Right lobe of liver (tissue), 6 donors: ENCODE results near the gene PRICKLE3. TPM values are rescaled to one million over a fixed set of nuclear protein-coding genes. Genes with fewer than 3 reads are reported as not detected.

Experiments used
- ATAC-seq, 4 donors: fragments of 200-7000 bp; cut with Tn5 transposase; one replicate each; pipeline ENCODE4 v1.9.1; 2020; ENCODE audit warnings: mild to moderate bottlenecking in 4 of 4, moderate library complexity in 4 of 4
- DNase-seq, 3 donors: peaks; one replicate each; pipeline ENCODE4 v3.0.0-alpha.2; 2020
- H3K27ac ChIP-seq, 3 donors: fragments of 200-600 bp; one replicate each; pipeline ENCODE4 v1.8.0; 2022
- H3K27me3 ChIP-seq, 2 donors: fragments of 200-600 bp; one replicate each; pipeline ENCODE4 v1.8.0; 2022
- H3K36me3 ChIP-seq, 4 donors: fragments of 200-600 bp; sonication (generic) in 1 of 4; one replicate each; pipeline versions ENCODE4 v1.5.1 to v1.8.0; 2017 to 2022; ENCODE audit warnings: control low read depth in 1 of 4
- H3K4me1 ChIP-seq, 4 donors: fragments of 200-600 bp; sonication (generic) in 1 of 4; one replicate each; pipeline versions ENCODE4 v1.5.1 to v1.8.0; 2017 to 2022; ENCODE audit warnings: control low read depth in 1 of 4
- H3K4me3 ChIP-seq, 3 donors: fragments of 200-600 bp; one replicate each; pipeline ENCODE4 v1.8.0; 2022
- H3K9me3 ChIP-seq, 4 donors: fragments of 200-600 bp; sonication (generic) in 1 of 4; one replicate each; pipeline versions ENCODE4 v1.5.1 to v1.8.0; 2017 to 2022; ENCODE audit warnings: control low read depth in 1 of 4
- POLR2A ChIP-seq: fragments of 450-650 bp; IDR thresholded peaks from one replicate; pipeline ENCODE4 v1.6.1; 2017; ENCODE audit warnings: antibody characterized with exemption, mild to moderate bottlenecking
- WGBS: methylation state at CpG from one replicate; pipeline ENCODE4 v1.1.6; 2018; ENCODE audit warnings: low coverage, low lambda C conversion rate; ENCODE audit not compliant: insufficient coverage; ENCODE audit errors: missing lambda C conversion rate; 5-methylcytosine and 5-hydroxymethylcytosine counted together
- intact Hi-C, 2 donors: fragments of 100-400 bp; cut with DNase I; formaldehyde crosslinking; loops; one replicate each; pipeline versions ENCODE4 v1.11.2 to v1.14.1; 2022
- total RNA-seq, 6 experiments: library from RNA; depleted of rRNA in 2 of 6; stranded (reverse); fragments of >200 nt in 2 of 6; fragmentation: NEBNext Ultra II Directional in 3 of 6; extraction: Animal tissue kit (Norgen Biotek cat#: 25700) in 3 of 6; gene quantifications; one replicate each; pipeline versions ENCODE4 v1.1.0 to v1.2.4, GENCODE V29; 2016 to 2023
- TF ChIP-seq, protein P1 (sequence below), 4 donors: fragments of 200-600 bp in 3 of 4; fragments of 450-650 bp in 1 of 4; IDR thresholded peaks; one replicate each; pipeline versions ENCODE4 v1.5.1 to v1.8.0; 2016 to 2022; ENCODE audit warnings: antibody characterized with exemption in 4 of 4, mild to moderate bottlenecking in 2 of 4
- donor health status: DM: no; HTN: yes; CAD: no.
- donor health status: DM: no; HTN: no; CAD: no.
- donor health status: DM: no; HTN: no; CAD: no.
- donor health status: DM: no; HTN: yes; CAD: no.
- donor health status: DM: no; HTN: yes; CAD: no.

Gene PRICKLE3
- total RNA-seq, 6 experiments from 2014 or later = 3.8 to 6.4 (median 5.0) TPM

- DNase-seq (no peak), ATAC-seq (no peak)
- Histone ChIP-seq H3K4me1 (no peaks in the 10 kb centered on the region), H3K4me3 (no peak overlapping the region), H3K36me3 (no peaks in the 10 kb centered on the region), H3K27ac (no peak overlapping the region), H3K9me3 (no peaks in the 10 kb centered on the region), H3K27me3 (no peaks in the 10 kb centered on the region)
- intact Hi-C loops = no loop called here
- TF ChIP-seq POLR2A = no peak
- TF ChIP-seq, protein P1, sequence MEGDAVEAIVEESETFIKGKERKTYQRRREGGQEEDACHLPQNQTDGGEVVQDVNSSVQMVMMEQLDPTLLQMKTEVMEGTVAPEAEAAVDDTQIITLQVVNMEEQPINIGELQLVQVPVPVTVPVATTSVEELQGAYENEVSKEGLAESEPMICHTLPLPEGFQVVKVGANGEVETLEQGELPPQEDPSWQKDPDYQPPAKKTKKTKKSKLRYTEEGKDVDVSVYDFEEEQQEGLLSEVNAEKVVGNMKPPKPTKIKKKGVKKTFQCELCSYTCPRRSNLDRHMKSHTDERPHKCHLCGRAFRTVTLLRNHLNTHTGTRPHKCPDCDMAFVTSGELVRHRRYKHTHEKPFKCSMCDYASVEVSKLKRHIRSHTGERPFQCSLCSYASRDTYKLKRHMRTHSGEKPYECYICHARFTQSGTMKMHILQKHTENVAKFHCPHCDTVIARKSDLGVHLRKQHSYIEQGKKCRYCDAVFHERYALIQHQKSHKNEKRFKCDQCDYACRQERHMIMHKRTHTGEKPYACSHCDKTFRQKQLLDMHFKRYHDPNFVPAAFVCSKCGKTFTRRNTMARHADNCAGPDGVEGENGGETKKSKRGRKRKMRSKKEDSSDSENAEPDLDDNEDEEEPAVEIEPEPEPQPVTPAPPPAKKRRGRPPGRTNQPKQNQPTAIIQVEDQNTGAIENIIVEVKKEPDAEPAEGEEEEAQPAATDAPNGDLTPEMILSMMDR (IDR thresholded peaks at IDR 0.05) = no peak
- no CpG with 5 or more reads among the region's 9 CpGs for WGBS
Measured at GRCh38 chrX:49226946-49227345, 40.8 kb upstream of the PRICKLE3 start.

GRCh38 chrX:49225858-49226257 lies 39.7 kb upstream of the PRICKLE3 start:
- Histone ChIP-seq H3K27ac (no peak overlapping the region), H3K9me3 (no peaks in the 10 kb centered on the region), H3K36me3 (no peaks in the 10 kb centered on the region), H3K27me3 (no peaks in the 10 kb centered on the region), H3K4me1 (no peaks in the 10 kb centered on the region), H3K4me3 (no peak overlapping the region)
- 61% methylated on average over 7 of the region's 14 CpGs for WGBS
- intact Hi-C loops = no loop called here
- ATAC-seq (no peak), DNase-seq (no peak)
- no peak for TF ChIP-seq POLR2A
- TF ChIP-seq, protein P1 (IDR thresholded peaks at IDR 0.05) = no peak

DNA sequence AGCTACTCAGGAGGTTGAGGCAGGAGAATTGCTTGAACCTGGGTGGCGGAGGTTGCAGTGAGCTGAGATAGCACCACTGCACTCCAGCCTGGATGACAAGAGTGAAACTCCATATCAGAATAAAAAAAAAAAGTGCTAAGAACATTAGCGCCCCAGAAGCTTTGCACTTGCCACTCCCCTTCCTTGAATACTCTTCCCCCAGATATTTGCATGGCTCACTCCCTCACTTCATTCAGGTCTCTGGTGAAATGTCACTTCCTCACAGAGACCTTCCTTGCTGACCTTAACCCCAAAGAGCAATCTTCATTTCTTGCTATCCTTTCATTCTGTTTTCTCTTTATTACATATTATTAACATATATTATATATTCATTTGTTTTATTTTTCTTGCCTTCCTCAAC lies 35.7 kb upstream of the PRICKLE3 start:
- H3K36me3 ChIP-seq = no peaks in the 10 kb centered on the region
- intact Hi-C loops = no loop called here
- no peaks in the 10 kb centered on the region for H3K9me3 ChIP-seq
- H3K27me3 ChIP-seq = no peaks in the 10 kb centered on the region
- no peak overlapping the region for H3K27ac ChIP-seq
- no peak for TF ChIP-seq POLR2A
- TF ChIP-seq, protein P1 (IDR thresholded peaks at IDR 0.05) = no peak
- WGBS = 63% methylated on average over 2 of the region's 2 CpGs
- no peak overlapping the region for H3K4me3 ChIP-seq
- no peaks in the 10 kb centered on the region for H3K4me1 ChIP-seq
- DNase-seq (no peak), ATAC-seq (no peak)

GRCh38 chrX:49220100-49220499 lies 33.9 kb upstream of the PRICKLE3 start:
- Histone ChIP-seq H3K4me3 (no peak overlapping the region), H3K4me1 (no peaks in the 10 kb centered on the region), H3K36me3 (no peaks in the 10 kb centered on the region), H3K27ac (no peak overlapping the region), H3K27me3 (no peaks in the 10 kb centered on the region), H3K9me3 (no peaks in the 10 kb centered on the region)
- no peak for TF ChIP-seq POLR2A
- TF ChIP-seq, protein P1 (IDR thresholded peaks at IDR 0.05) = no peak
- intact Hi-C loops = no loop called here
- DNase-seq (no peak), ATAC-seq (no peak)

DNA sequence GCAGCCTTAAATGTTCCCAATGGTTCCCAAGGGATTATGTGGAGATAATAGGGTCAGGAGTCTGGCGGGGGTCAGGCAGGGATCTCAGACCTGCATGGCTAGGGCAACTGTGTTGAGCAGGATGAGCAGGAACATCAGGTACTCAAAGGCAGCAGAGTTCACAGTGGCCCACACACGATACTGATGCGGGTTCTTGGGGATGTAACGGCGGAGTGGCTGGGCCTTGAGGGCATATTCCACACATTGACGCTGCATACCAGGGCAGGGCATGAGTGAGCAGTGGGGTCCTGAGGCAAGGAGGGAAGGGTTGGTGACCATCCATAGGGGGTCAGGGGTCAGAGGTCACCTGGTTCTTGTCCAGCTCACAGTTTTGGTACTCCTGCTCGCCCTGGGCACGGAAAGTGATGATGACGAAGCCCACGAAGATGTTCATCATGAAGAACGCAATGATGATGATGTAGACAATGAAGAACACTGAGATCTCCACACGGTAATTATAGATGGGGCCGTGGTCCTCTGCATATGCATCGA lies 28.9 kb upstream of the PRICKLE3 start:
- 71% methylated on average over 8 of the region's 14 CpGs for WGBS
- ATAC-seq (no peak), DNase-seq (no peak)
- Histone ChIP-seq H3K4me1 (no peaks in the 10 kb centered on the region), H3K27me3 (no peaks in the 10 kb centered on the region), H3K9me3 (no peaks in the 10 kb centered on the region), H3K36me3 (no peaks in the 10 kb centered on the region), H3K4me3 (no peak overlapping the region), H3K27ac (no peak overlapping the region)
- TF ChIP-seq, protein P1 (IDR thresholded peaks at IDR 0.05) = no peak
- TF ChIP-seq POLR2A = no peak
- intact Hi-C loops = no loop called here
